Left renal cortex interstitium (tissue), 4 donors: ENCODE results near the gene ZNF182. TPM values are rescaled to one million over a fixed set of nuclear protein-coding genes. Genes with fewer than 3 reads are reported as not detected.

Experiments used
- DNase-seq, 4 donors: peaks; one replicate each; pipeline ENCODE4 v3.0.0-alpha.2; 2013; ENCODE audit warnings: low read depth in 4 of 4, low spot score in 2 of 4, missing footprints in 1 of 4
- polyA plus RNA-seq, 4 donors: library from polyadenylated mRNA; unstranded; fragments of 120-200 nt; gene quantifications; one replicate each; pipeline ENCODE4 v1.2.1, GENCODE V29; 2013; ENCODE audit not compliant: insufficient read length in 4 of 4

The ZNF182 gene
- polyA plus RNA-seq, 4 donors, result 8.7 to 13.6 (median 10.4) TPM

DNA sequence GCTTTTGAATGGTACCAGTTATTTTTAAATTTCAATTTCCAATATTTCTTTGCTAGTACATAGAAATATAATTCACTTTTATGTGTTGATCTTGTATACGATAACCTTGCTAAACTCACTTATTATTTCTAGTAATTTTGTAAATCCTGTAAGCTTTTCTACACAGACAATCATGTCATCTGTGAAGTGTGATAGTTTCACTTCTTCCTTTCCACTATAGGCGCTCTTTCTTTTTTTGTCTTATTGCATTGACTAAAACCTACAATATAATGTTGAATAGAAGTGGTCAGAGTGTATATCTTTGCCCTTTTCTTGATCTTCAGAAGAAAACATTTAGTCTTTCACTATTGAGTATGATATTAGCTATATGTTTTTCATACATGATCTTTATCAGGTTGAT is 76.6 kb downstream of the ZNF182 start:
- DNase-seq, result no peak

Other genes starting within 250 kb of the ZNF182 start
- 1 to 10 TPM; 6.1 to 9.0 (median 7.9) TPM for gene ZNF81, start 167.1 kb downstream of the ZNF182 start, polyA plus RNA-seq
- gene SPACA5, start 3.0 kb upstream of the ZNF182 start, polyA plus RNA-seq, result under 1 TPM in 1 of 4 donors, not detected in 3; 0.62 TPM
- 1 to 10 TPM; 3.1 to 4.6 (median 4.0) TPM for gene ZNF630, start 67.7 kb upstream of the ZNF182 start, polyA plus RNA-seq
- under 1 TPM in 1 of 4 donors, not detected in 3; 0.58 TPM for gene SPACA5B, start 126.6 kb upstream of the ZNF182 start, polyA plus RNA-seq
- not detected for gene SSX5, start 192.8 kb upstream of the ZNF182 start, polyA plus RNA-seq